GM21529 (cell line): Measurements from ENCODE around the gene CCL25.
"Not testable (repeated sequence)": the region's sequence is repeated elsewhere in the genome, so short reads cannot be mapped to it uniquely, and the experiment has no call there.

Source experiments
- ATAC-seq: cut with Tn5 transposase; IDR thresholded peaks from one replicate; pipeline ENCODE4 v1.9.1; 2021; ENCODE audit not compliant: unreplicated experiment

CCL25 gene

GRCh38 chr19:8052464-8052859, at the start of gene CCL25:
Gene CCL25, plus strand, starts transcription at chr19:8052760. Its CDS starts 290 bp downstream, at chr19:8053050.
- no peak for ATAC-seq

- ATAC-seq, result no peak
Observed at GRCh38 chr19:8004001-8004400, 48.6 kb upstream of the CCL25 start.

GRCh38 chr19:8004723-8005513, 47.6 kb upstream of the CCL25 start:
- peak; percentile 22 for ATAC-seq

GRCh38 chr19:8005534-8006256, 46.9 kb upstream of the CCL25 start, which contains the start of gene ELAVL1:
Gene ELAVL1, minus strand, starts transcription at chr19:8005641. Its CDS starts 13,826 bp downstream, at chr19:7991815.
- ATAC-seq, result peak; percentile 61

- no peak for ATAC-seq
Observed at GRCh38 chr19:8017808-8018207, 34.8 kb upstream of the CCL25 start.

GRCh38 chr19:8020681-8021080, 31.9 kb upstream of the CCL25 start:
- ATAC-seq, result no peak

GRCh38 chr19:8021374-8021773, 31.2 kb upstream of the CCL25 start:
- no peak for ATAC-seq

GRCh38 chr19:8022275-8022674, 30.3 kb upstream of the CCL25 start:
- ATAC-seq, result no peak

GRCh38 chr19:8023371-8023770, 29.2 kb upstream of the CCL25 start:
- ATAC-seq, result no peak

- not testable (repeated sequence) for ATAC-seq
Observed at GRCh38 chr19:8024256-8024655, 28.3 kb upstream of the CCL25 start.

- no peak for ATAC-seq
Observed at GRCh38 chr19:8025316-8025715, 27.2 kb upstream of the CCL25 start.

- ATAC-seq, result no peak
Observed at GRCh38 chr19:8028951-8029491, 23.5 kb upstream of the CCL25 start.

- ATAC-seq, result no peak
Observed at GRCh38 chr19:8030960-8031359, 21.6 kb upstream of the CCL25 start.

GRCh38 chr19:8033287-8034177, 19.0 kb upstream of the CCL25 start:
- not testable (repeated sequence) for ATAC-seq

- no peak for ATAC-seq
Observed at GRCh38 chr19:8034178-8034525, 18.4 kb upstream of the CCL25 start.

- no peak for ATAC-seq
Observed at GRCh38 chr19:8036434-8037099, 16.0 kb upstream of the CCL25 start.

GRCh38 chr19:8038815-8039214, 13.7 kb upstream of the CCL25 start:
- ATAC-seq, result no peak

- ATAC-seq, result no peak
Observed at GRCh38 chr19:8039231-8039630, 13.3 kb upstream of the CCL25 start.

- no peak for ATAC-seq
Observed at GRCh38 chr19:8041531-8041931, 11.0 kb upstream of the CCL25 start.

- no peak for ATAC-seq
Observed at GRCh38 chr19:8042900-8043299, 9.7 kb upstream of the CCL25 start.
